ENCODE data around the gene PPTC7.

The PPTC7 gene

GRCh38 chr12:110505332-110505731, 77.8 kb downstream of the PPTC7 start:
- no peak overlapping the region for H3K27ac ChIP-seq
- no peak overlapping the region for H3K4me2 ChIP-seq
- H3K36me3 ChIP-seq (ENCODE audit: insufficient read depth), result no peaks in the 10 kb centered on the region
- H3K79me2 ChIP-seq (ENCODE audit: insufficient read depth, low read depth), result peaks cover 13% of the 10 kb centered on the region; the same call in 1 of the 2 replicates
- no peak overlapping the region for H3K4me3 ChIP-seq (IDR thresholded peaks at IDR 0.05; ENCODE audit: insufficient read depth, low read depth, low read length)
- peaks cover 11% of the 10 kb centered on the region for H3K4me1 ChIP-seq (ENCODE audit: low read depth, poor library complexity, severe bottlenecking)
- no peaks in the 10 kb centered on the region for H3K27me3 ChIP-seq (ENCODE audit: insufficient read depth, low read depth)
- no peaks in the 10 kb centered on the region for H4K20me1 ChIP-seq (ENCODE audit: insufficient read depth)
- TF ChIP-seq CTCF (conservative IDR thresholded peaks at IDR 0.05; ENCODE audit: low read depth, low read length), result no peak
- H3K9ac ChIP-seq, result no peak overlapping the region
- H2AFZ ChIP-seq (ENCODE audit: low read depth), result no peak overlapping the region

GRCh38 chr12:110503432-110503831, 79.7 kb downstream of the PPTC7 start:
- H3K27me3 ChIP-seq (ENCODE audit: insufficient read depth, low read depth), result no peaks in the 10 kb centered on the region
- TF ChIP-seq CTCF (conservative IDR thresholded peaks at IDR 0.05; ENCODE audit: low read depth, low read length), result no peak
- H3K36me3 ChIP-seq (ENCODE audit: insufficient read depth), result no peaks in the 10 kb centered on the region
- peaks cover 25% of the 10 kb centered on the region; the same call in 1 of the 2 replicates for H3K79me2 ChIP-seq (ENCODE audit: insufficient read depth, low read depth)
- H3K27ac ChIP-seq, result no peak overlapping the region
- H3K4me2 ChIP-seq, result no peak overlapping the region
- no peak overlapping the region for H3K9ac ChIP-seq
- no peak overlapping the region for H3K4me3 ChIP-seq (IDR thresholded peaks at IDR 0.05; ENCODE audit: insufficient read depth, low read depth, low read length)
- H4K20me1 ChIP-seq (ENCODE audit: insufficient read depth), result no peaks in the 10 kb centered on the region
- H3K4me1 ChIP-seq (ENCODE audit: low read depth, poor library complexity, severe bottlenecking), result peaks cover 19% of the 10 kb centered on the region
- H2AFZ ChIP-seq (ENCODE audit: low read depth), result no peak overlapping the region

GRCh38 chr12:110501752-110502738, 81.1 kb downstream of the PPTC7 start, which contains the start of the genes RAD9B and VPS29:
TSS of gene RAD9B (plus strand) at chr12:110502331. CDS start at chr12:110502338, 7 bp downstream.
TSS of gene VPS29 (minus strand) at chr12:110502111. CDS start at chr12:110502051, 60 bp downstream.
- no peaks in the 10 kb centered on the region for H3K36me3 ChIP-seq (ENCODE audit: insufficient read depth)
- H2AFZ ChIP-seq (ENCODE audit: low read depth), result peak within 1 kb of the TSS; percentile 69
- no peak for TF ChIP-seq CTCF (conservative IDR thresholded peaks at IDR 0.05; ENCODE audit: low read depth, low read length)
- H3K4me1 ChIP-seq (ENCODE audit: low read depth, poor library complexity, severe bottlenecking), result peaks cover 19% of the 10 kb centered on the region
- peak within 1 kb of the TSS; percentile 57 for H3K27ac ChIP-seq
- no peak within 1 kb of the TSS for H3K4me3 ChIP-seq (IDR thresholded peaks at IDR 0.05; ENCODE audit: insufficient read depth, low read depth, low read length)
- H3K9ac ChIP-seq, result peak within 1 kb of the TSS; percentile 69; the same call in 1 of the 2 replicates
- peaks cover 25% of the 10 kb centered on the region; the same call in 1 of the 2 replicates for H3K79me2 ChIP-seq (ENCODE audit: insufficient read depth, low read depth)
- H4K20me1 ChIP-seq (ENCODE audit: insufficient read depth), result no peaks in the 10 kb centered on the region
- peak within 1 kb of the TSS; percentile 48 for H3K4me2 ChIP-seq
- H3K27me3 ChIP-seq (ENCODE audit: insufficient read depth, low read depth), result no peaks in the 10 kb centered on the region

GRCh38 chr12:110501399-110501751, 81.7 kb downstream of the PPTC7 start:
- Histone ChIP-seq H3K27me3 (ENCODE audit: insufficient read depth, low read depth) (no peaks in the 10 kb centered on the region), H4K20me1 (ENCODE audit: insufficient read depth) (no peaks in the 10 kb centered on the region), H3K27ac (peak overlapping the region; percentile 57), H2AFZ (ENCODE audit: low read depth) (peak overlapping the region; percentile 45), H3K79me2 (ENCODE audit: insufficient read depth, low read depth) (peaks cover 25% of the 10 kb centered on the region; the same call in 1 of the 2 replicates), H3K4me2 (peak overlapping the region; percentile 48; the same call in 1 of the 2 replicates), H3K4me1 (ENCODE audit: low read depth, poor library complexity, severe bottlenecking) (peaks cover 19% of the 10 kb centered on the region), H3K9ac (peak overlapping the region; percentile 69; the same call in 1 of the 2 replicates), H3K4me3 (IDR thresholded peaks at IDR 0.05; ENCODE audit: insufficient read depth, low read depth, low read length) (no peak overlapping the region), H3K36me3 (ENCODE audit: insufficient read depth) (no peaks in the 10 kb centered on the region)
- no peak for TF ChIP-seq CTCF (conservative IDR thresholded peaks at IDR 0.05; ENCODE audit: low read depth, low read length)

All from KMS-11 (cell line).